Measurements from ENCODE around the gene MBD3.

The MBD3 gene

GRCh38 chr19:1577090-1577928 lies 15.4 kb downstream of the MBD3 start:
- Histone ChIP-seq H3K4me3 (no peak overlapping the region), H3K4me1 (no peaks in the 10 kb centered on the region), H3K9me3 (no peaks in the 10 kb centered on the region), H3K27ac (no peak overlapping the region), H3K27me3 (no peaks in the 10 kb centered on the region), H3K36me3 (peaks cover 49 to 62% (median 51%) of the 10 kb centered on the region in 3 donors)
- intact Hi-C loops (cut with DNase I; ENCODE audit: low total_unique reads), result no loop called here
- DNase-seq, result no peak
- no peak for TF ChIP-seq CTCF (IDR thresholded peaks at IDR 0.05)

- H3K36me3 ChIP-seq, result peaks cover 40 to 53% (median 43%) of the 10 kb centered on the region in 3 donors
- no peak for DNase-seq
- H3K27me3 ChIP-seq, result no peaks in the 10 kb centered on the region
- intact Hi-C loops (cut with DNase I; ENCODE audit: low total_unique reads), result no loop called here
- no peak for TF ChIP-seq CTCF (IDR thresholded peaks at IDR 0.05)
- H3K9me3 ChIP-seq, result no peaks in the 10 kb centered on the region
- H3K4me3 ChIP-seq, result no peak overlapping the region
- no peaks in the 10 kb centered on the region for H3K4me1 ChIP-seq
- no peak overlapping the region for H3K27ac ChIP-seq
These were observed 16.2 kb downstream of the MBD3 start for GRCh38 chr19:1576242-1577089.

GRCh38 chr19:1575323-1576241 lies 17.1 kb downstream of the MBD3 start:
- H3K36me3 ChIP-seq, result peaks cover 32 to 44% (median 34%) of the 10 kb centered on the region in 3 donors
- H3K27ac ChIP-seq, result no peak overlapping the region
- intact Hi-C loops (cut with DNase I; ENCODE audit: low total_unique reads), result no loop called here
- no peaks in the 10 kb centered on the region for H3K9me3 ChIP-seq
- no peak for TF ChIP-seq CTCF (IDR thresholded peaks at IDR 0.05)
- DNase-seq, result no peak
- no peak overlapping the region for H3K4me3 ChIP-seq
- no peaks in the 10 kb centered on the region for H3K27me3 ChIP-seq
- no peaks in the 10 kb centered on the region for H3K4me1 ChIP-seq

GRCh38 chr19:1574354-1575136 lies 18.1 kb downstream of the MBD3 start:
- H3K4me3 ChIP-seq, result no peak overlapping the region
- no peak for DNase-seq
- no peaks in the 10 kb centered on the region for H3K27me3 ChIP-seq
- intact Hi-C loops (cut with DNase I; ENCODE audit: low total_unique reads), result no loop called here
- peaks cover 23 to 34% (median 24%) of the 10 kb centered on the region in 3 donors for H3K36me3 ChIP-seq
- no peaks in the 10 kb centered on the region for H3K4me1 ChIP-seq
- no peak overlapping the region for H3K27ac ChIP-seq
- no peaks in the 10 kb centered on the region for H3K9me3 ChIP-seq
- TF ChIP-seq CTCF (IDR thresholded peaks at IDR 0.05), result no peak

Data from tibial artery (tissue), 4 donors.